ENCODE results near the gene RNF112. TPM values are rescaled to one million over a fixed set of nuclear protein-coding genes. Genes with fewer than 3 reads are reported as not detected.

RNF112 gene
- total RNA-seq, 1 experiment from 2014 or later = not detected

- H3K27me3 ChIP-seq (replicated peaks) = no peaks in the 10 kb centered on the region
- H3K4me3 ChIP-seq = no peak overlapping the region
- no peak overlapping the region for H3K27ac ChIP-seq
- H3K4me1 ChIP-seq (replicated peaks) = peaks cover 9% of the 10 kb centered on the region
- DNase-seq (ENCODE audit: low read depth in 1 of 2, low spot score in 2 of 2) = no peak
- peaks cover 70% of the 10 kb centered on the region for H3K36me3 ChIP-seq
- no peaks in the 10 kb centered on the region for H3K9me3 ChIP-seq (replicated peaks)
These were observed 30.3 kb upstream of the RNF112 start for GRCh38 chr17:19380481-19381301.

GRCh38 chr17:19381361-19381740, 29.7 kb upstream of the RNF112 start:
- Histone ChIP-seq H3K27me3 (replicated peaks) (no peaks in the 10 kb centered on the region), H3K9me3 (replicated peaks) (no peaks in the 10 kb centered on the region), H3K27ac (no peak overlapping the region), H3K4me3 (no peak overlapping the region), H3K4me1 (replicated peaks) (peaks cover 14% of the 10 kb centered on the region), H3K36me3 (peaks cover 74% of the 10 kb centered on the region)
- no peak for DNase-seq (ENCODE audit: low read depth in 1 of 2, low spot score in 2 of 2)

- H3K27me3 ChIP-seq (replicated peaks) = no peaks in the 10 kb centered on the region
- H3K36me3 ChIP-seq = peaks cover 75% of the 10 kb centered on the region
- H3K27ac ChIP-seq = no peak overlapping the region
- no peak for DNase-seq (ENCODE audit: low read depth in 1 of 2, low spot score in 2 of 2)
- no peak overlapping the region for H3K4me3 ChIP-seq
- H3K9me3 ChIP-seq (replicated peaks) = no peaks in the 10 kb centered on the region
- H3K4me1 ChIP-seq (replicated peaks) = peaks cover 19% of the 10 kb centered on the region
These were observed 29.1 kb upstream of the RNF112 start for GRCh38 chr17:19381741-19382444.

GRCh38 chr17:19382531-19383444, 28.2 kb upstream of the RNF112 start:
- Histone ChIP-seq H3K9me3 (replicated peaks) (no peaks in the 10 kb centered on the region), H3K27ac (no peak overlapping the region), H3K27me3 (replicated peaks) (no peaks in the 10 kb centered on the region), H3K4me1 (replicated peaks) (peaks cover 25% of the 10 kb centered on the region), H3K4me3 (no peak overlapping the region), H3K36me3 (peaks cover 75% of the 10 kb centered on the region)
- DNase-seq (ENCODE audit: low read depth in 1 of 2, low spot score in 2 of 2) = no peak

- Histone ChIP-seq H3K27me3 (replicated peaks) (no peaks in the 10 kb centered on the region), H3K4me1 (replicated peaks) (peaks cover 28% of the 10 kb centered on the region), H3K27ac (no peak overlapping the region), H3K9me3 (replicated peaks) (no peaks in the 10 kb centered on the region), H3K4me3 (no peak overlapping the region), H3K36me3 (peaks cover 73% of the 10 kb centered on the region)
- no peak for DNase-seq (ENCODE audit: low read depth in 1 of 2, low spot score in 2 of 2)
These were observed 27.2 kb upstream of the RNF112 start for GRCh38 chr17:19383681-19384470.

GRCh38 chr17:19384723-19385391, 26.2 kb upstream of the RNF112 start:
- H3K36me3 ChIP-seq = peaks cover 63% of the 10 kb centered on the region
- H3K4me3 ChIP-seq = no peak overlapping the region
- no peaks in the 10 kb centered on the region for H3K9me3 ChIP-seq (replicated peaks)
- no peaks in the 10 kb centered on the region for H3K27me3 ChIP-seq (replicated peaks)
- peaks cover 19% of the 10 kb centered on the region for H3K4me1 ChIP-seq (replicated peaks)
- no peak overlapping the region for H3K27ac ChIP-seq
- DNase-seq (ENCODE audit: low read depth in 1 of 2, low spot score in 2 of 2) = no peak

GRCh38 chr17:19385521-19385983, 25.5 kb upstream of the RNF112 start:
- Histone ChIP-seq H3K36me3 (peaks cover 56% of the 10 kb centered on the region), H3K4me1 (replicated peaks) (peaks cover 19% of the 10 kb centered on the region), H3K27ac (no peak overlapping the region), H3K27me3 (replicated peaks) (no peaks in the 10 kb centered on the region), H3K9me3 (replicated peaks) (no peaks in the 10 kb centered on the region), H3K4me3 (no peak overlapping the region)
- DNase-seq (ENCODE audit: low read depth in 1 of 2, low spot score in 2 of 2) = no peak

DNA sequence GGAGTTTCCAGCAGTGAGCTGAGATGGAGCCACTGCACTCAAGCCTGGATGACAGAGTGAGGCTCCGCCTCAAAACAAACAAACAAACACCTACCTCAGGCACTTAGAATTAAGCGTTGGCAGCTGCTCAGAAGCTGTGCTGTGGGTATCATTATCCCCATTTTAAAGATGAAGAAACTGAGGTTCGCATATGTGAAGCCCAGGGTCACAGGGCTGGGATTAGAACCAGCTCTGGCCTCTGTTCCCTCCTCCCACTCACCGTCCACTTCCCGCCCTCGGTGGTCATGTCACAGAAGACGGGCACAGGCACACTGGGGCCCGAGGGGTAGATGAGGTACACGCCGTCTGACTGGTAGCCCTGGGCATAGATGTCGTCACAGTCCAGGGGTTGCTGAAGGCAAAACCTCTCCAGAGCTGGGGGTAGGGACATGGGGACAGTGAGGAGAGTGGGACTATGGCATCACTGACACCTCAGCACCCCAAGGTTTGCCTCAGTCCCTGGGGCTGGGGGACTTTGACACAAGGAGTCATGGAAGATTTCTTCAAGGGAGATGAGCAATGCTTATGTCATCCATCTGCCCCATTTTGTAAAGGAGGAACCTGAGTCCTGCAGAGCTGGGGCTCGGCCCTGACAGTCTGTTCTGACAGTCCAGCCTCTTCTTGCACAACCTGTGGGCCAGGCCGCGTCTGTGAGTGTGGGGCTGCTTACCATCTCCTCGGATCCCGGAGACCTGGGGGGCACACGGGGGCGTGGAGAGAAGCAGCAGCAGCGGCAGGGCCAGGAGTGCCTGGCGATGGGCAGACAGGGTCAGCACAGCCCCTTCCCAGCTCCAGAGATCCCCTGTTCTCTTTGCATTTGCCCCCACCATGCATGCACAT, 24.7 kb upstream of the RNF112 start:
- Histone ChIP-seq H3K36me3 (peaks cover 49% of the 10 kb centered on the region), H3K27me3 (replicated peaks) (no peaks in the 10 kb centered on the region), H3K4me1 (replicated peaks) (peaks cover 19% of the 10 kb centered on the region), H3K9me3 (replicated peaks) (no peaks in the 10 kb centered on the region), H3K4me3 (no peak overlapping the region), H3K27ac (no peak overlapping the region)
- peak in 1 of 2 experiments; percentile 18 for DNase-seq (ENCODE audit: low read depth in 1 of 2, low spot score in 2 of 2)

GRCh38 chr17:19386974-19387920, 23.8 kb upstream of the RNF112 start, which contains the start of gene MFAP4:
Gene MFAP4 (minus strand): TSS chr17:19387190. CDS start chr17:19387155, 35 bp downstream.
- Histone ChIP-seq H3K36me3 (peaks cover 39% of the 10 kb centered on the region), H3K27me3 (replicated peaks) (no peaks in the 10 kb centered on the region), H3K9me3 (replicated peaks) (no peaks in the 10 kb centered on the region), H3K4me3 (no peak within 1 kb of the TSS), H3K4me1 (replicated peaks) (peaks cover 19% of the 10 kb centered on the region), H3K27ac (no peak within 1 kb of the TSS)
- DNase-seq (ENCODE audit: low read depth in 1 of 2, low spot score in 2 of 2) = no peak

GRCh38 chr17:19387921-19388521, 23.0 kb upstream of the RNF112 start:
- no peaks in the 10 kb centered on the region for H3K9me3 ChIP-seq (replicated peaks)
- H3K27ac ChIP-seq = no peak overlapping the region
- H3K4me3 ChIP-seq = no peak overlapping the region
- no peaks in the 10 kb centered on the region for H3K27me3 ChIP-seq (replicated peaks)
- peaks cover 19% of the 10 kb centered on the region for H3K4me1 ChIP-seq (replicated peaks)
- peaks cover 32% of the 10 kb centered on the region for H3K36me3 ChIP-seq
- DNase-seq (ENCODE audit: low read depth in 1 of 2, low spot score in 2 of 2) = no peak
